ENCODE results near the gene LPP. TPM values are rescaled to one million over a fixed set of nuclear protein-coding genes. Genes with fewer than 3 reads are reported as not detected.

Gene LPP
- total RNA-seq, 1 experiment from 2014 or later: 20.4 TPM

DNA sequence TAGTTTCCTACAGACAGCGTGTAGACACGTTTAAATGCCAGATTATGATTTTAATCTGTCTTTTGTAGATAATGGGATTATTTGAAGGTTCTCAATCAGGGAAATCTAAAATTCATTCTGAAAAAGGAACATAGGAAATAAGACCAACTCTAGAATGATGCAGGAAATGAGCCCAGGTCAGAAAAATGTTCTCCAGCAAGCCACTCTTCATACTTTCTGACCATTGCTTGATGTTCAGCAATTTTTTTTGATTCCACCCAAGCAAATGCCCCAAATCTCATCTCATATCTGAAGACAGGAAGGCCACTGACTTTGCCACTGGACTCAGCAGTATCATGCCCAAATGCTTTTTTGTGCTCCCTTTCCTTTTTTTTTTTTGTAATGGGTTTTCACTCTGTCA, 373.4 kb downstream of the LPP start:
- ATAC-seq (no peak), DNase-seq (no peak)
- POLR2A ChIA-PET (ENCODE audit: unreplicated experiment): no interaction called here
- Histone ChIP-seq H3K27ac (ENCODE audit: low read length) (peak overlapping the region; percentile 62), H3K4me1 (ENCODE audit: insufficient read depth, low read length) (peaks cover 41% of the 10 kb centered on the region), H3K9me2 (replicated peaks; ENCODE audit: low read length) (no peaks in the 10 kb centered on the region), H3K9me3 (ENCODE audit: low read length) (no peaks in the 10 kb centered on the region), H3K27me3 (ENCODE audit: low read length) (no peaks in the 10 kb centered on the region), H3F3A (ENCODE audit: low read length, unreplicated experiment) (no peaks in the 10 kb centered on the region), H3K36me3 (ENCODE audit: low read depth, low read length) (peaks cover 4% of the 10 kb centered on the region; the same call in 1 of the 2 replicates), H3K9ac (ENCODE audit: low read length) (no peak overlapping the region), H3K79me2 (ENCODE audit: low read length) (no peaks in the 10 kb centered on the region), H2AFZ (ENCODE audit: low read length) (no peak overlapping the region), H3K4me2 (ENCODE audit: low read length) (no peak overlapping the region), H3K4me3 (ENCODE audit: low read length) (no peak overlapping the region), H4K20me1 (ENCODE audit: low read length) (no peaks in the 10 kb centered on the region)
- TF ChIP-seq, protein P1, sequence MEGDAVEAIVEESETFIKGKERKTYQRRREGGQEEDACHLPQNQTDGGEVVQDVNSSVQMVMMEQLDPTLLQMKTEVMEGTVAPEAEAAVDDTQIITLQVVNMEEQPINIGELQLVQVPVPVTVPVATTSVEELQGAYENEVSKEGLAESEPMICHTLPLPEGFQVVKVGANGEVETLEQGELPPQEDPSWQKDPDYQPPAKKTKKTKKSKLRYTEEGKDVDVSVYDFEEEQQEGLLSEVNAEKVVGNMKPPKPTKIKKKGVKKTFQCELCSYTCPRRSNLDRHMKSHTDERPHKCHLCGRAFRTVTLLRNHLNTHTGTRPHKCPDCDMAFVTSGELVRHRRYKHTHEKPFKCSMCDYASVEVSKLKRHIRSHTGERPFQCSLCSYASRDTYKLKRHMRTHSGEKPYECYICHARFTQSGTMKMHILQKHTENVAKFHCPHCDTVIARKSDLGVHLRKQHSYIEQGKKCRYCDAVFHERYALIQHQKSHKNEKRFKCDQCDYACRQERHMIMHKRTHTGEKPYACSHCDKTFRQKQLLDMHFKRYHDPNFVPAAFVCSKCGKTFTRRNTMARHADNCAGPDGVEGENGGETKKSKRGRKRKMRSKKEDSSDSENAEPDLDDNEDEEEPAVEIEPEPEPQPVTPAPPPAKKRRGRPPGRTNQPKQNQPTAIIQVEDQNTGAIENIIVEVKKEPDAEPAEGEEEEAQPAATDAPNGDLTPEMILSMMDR (conservative IDR thresholded peaks at IDR 0.05; ENCODE audit: low read depth, low read length): no peak
- TF ChIP-seq EZH2phosphoT487 (IDR thresholded peaks at IDR 0.05; ENCODE audit: borderline replicate concordance, low read length) (no peak), EZH2 (IDR thresholded peaks at IDR 0.05; ENCODE audit: low read length, unreplicated experiment) (no peak)
- intact Hi-C loops (cut with micrococcal nuclease): loop anchor here (5.0 kb wide), 4 partner anchors 160 to 785 kb away; no protein-coding TSS in a partner anchor
- CTCF ChIA-PET: no interaction called here
- no TSS peak for BruUV-seq (replicated peaks)

DNA sequence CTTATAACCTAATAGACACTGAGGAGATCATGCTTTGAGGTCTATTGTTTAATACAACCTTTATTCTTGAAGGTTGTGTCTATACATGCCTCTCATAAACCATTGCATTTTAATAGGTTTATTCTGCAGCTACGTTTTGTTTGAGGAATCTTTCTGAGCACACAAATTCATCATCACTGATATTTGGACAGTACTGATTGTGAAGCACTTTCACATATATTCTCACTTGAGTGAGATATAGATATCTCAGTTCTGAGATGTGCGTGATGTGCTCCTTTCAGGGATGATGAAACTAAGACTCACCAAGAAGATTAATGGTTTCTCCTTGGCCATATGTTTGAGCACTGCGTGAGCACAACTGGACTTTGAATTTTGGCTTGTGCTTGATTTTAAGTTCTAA, 374.4 kb downstream of the LPP start:
- POLR2A ChIA-PET (ENCODE audit: unreplicated experiment): interaction anchor here (0.7 kb wide), 1 partner anchor 275 kb away, joined by 4 read pairs; no protein-coding TSS in a partner anchor
- intact Hi-C loops (cut with micrococcal nuclease): loop anchor here (2.0 to 5.0 kb wide), 5 partner anchors 18 to 786 kb away; no protein-coding TSS in a partner anchor
- Histone ChIP-seq H3K4me2 (ENCODE audit: low read length) (peak overlapping the region; percentile 19), H3K4me1 (ENCODE audit: insufficient read depth, low read length) (peaks cover 45% of the 10 kb centered on the region), H3K9me2 (replicated peaks; ENCODE audit: low read length) (no peaks in the 10 kb centered on the region), H3K79me2 (ENCODE audit: low read length) (no peaks in the 10 kb centered on the region), H3K4me3 (ENCODE audit: low read length) (no peak overlapping the region), H3K27ac (ENCODE audit: low read length) (peak overlapping the region; percentile 73), H2AFZ (ENCODE audit: low read length) (no peak overlapping the region), H3K36me3 (ENCODE audit: low read depth, low read length) (peaks cover 4% of the 10 kb centered on the region; the same call in 1 of the 2 replicates), H3K27me3 (ENCODE audit: low read length) (no peaks in the 10 kb centered on the region), H3K9me3 (ENCODE audit: low read length) (no peaks in the 10 kb centered on the region), H3F3A (ENCODE audit: low read length, unreplicated experiment) (no peaks in the 10 kb centered on the region), H3K9ac (ENCODE audit: low read length) (peak overlapping the region; percentile 26; the same call in 1 of the 2 replicates), H4K20me1 (ENCODE audit: low read length) (no peaks in the 10 kb centered on the region)
- TF ChIP-seq EZH2phosphoT487 (IDR thresholded peaks at IDR 0.05; ENCODE audit: borderline replicate concordance, low read length) (no peak), EZH2 (IDR thresholded peaks at IDR 0.05; ENCODE audit: low read length, unreplicated experiment) (no peak)
- ATAC-seq (peak; percentile 83), DNase-seq (peak; percentile 68)
- CTCF ChIA-PET: no interaction called here
- BruUV-seq (replicated peaks): no TSS peak

DNA sequence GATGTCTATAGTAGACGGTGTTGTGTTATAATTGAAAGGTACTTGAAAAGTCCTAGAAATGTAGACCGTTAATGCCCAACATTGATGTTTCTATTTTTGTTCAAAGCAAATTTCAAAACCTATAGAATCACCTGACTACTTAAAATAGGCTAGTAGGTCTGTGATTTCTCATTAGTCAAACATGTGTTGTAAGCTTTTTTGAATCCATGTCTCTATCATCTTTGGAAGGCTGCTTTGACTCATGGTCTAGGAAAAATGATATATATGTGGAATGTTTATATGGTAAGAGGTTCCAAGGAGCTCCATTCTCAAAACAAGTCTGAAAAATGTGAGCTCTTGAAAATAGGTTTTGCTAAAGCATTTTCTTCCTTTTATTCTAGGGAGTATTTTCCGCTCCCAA, 375.3 kb downstream of the LPP start:
- H3K4me1 ChIP-seq (ENCODE audit: insufficient read depth, low read length): peaks cover 53% of the 10 kb centered on the region
- no peaks in the 10 kb centered on the region for H3F3A ChIP-seq (ENCODE audit: low read length, unreplicated experiment)
- H3K4me3 ChIP-seq (ENCODE audit: low read length): no peak overlapping the region
- peaks cover 4% of the 10 kb centered on the region; the same call in 1 of the 2 replicates for H3K36me3 ChIP-seq (ENCODE audit: low read depth, low read length)
- no TSS peak for BruUV-seq (replicated peaks)
- H3K9me2 ChIP-seq (replicated peaks; ENCODE audit: low read length): no peaks in the 10 kb centered on the region
- H3K4me2 ChIP-seq (ENCODE audit: low read length): peak overlapping the region; percentile 19
- no peak overlapping the region for H2AFZ ChIP-seq (ENCODE audit: low read length)
- ATAC-seq (no peak), DNase-seq (peak; percentile 19)
- no peaks in the 10 kb centered on the region for H3K9me3 ChIP-seq (ENCODE audit: low read length)
- peak overlapping the region; percentile 26; the same call in 1 of the 2 replicates for H3K9ac ChIP-seq (ENCODE audit: low read length)
- ChIA-PET CTCF (no interaction called here), POLR2A (ENCODE audit: unreplicated experiment) (interaction anchor here (0.7 kb wide), 1 partner anchor 786 kb away, joined by 3 read pairs; no protein-coding TSS in a partner anchor)
- H3K79me2 ChIP-seq (ENCODE audit: low read length): no peaks in the 10 kb centered on the region
- intact Hi-C loops (cut with micrococcal nuclease): loop anchor here (2.0 to 5.0 kb wide), 5 partner anchors 18 to 787 kb away; no protein-coding TSS in a partner anchor
- no peaks in the 10 kb centered on the region for H4K20me1 ChIP-seq (ENCODE audit: low read length)
- peak overlapping the region; percentile 73 for H3K27ac ChIP-seq (ENCODE audit: low read length)
- TF ChIP-seq EZH2phosphoT487 (IDR thresholded peaks at IDR 0.05; ENCODE audit: borderline replicate concordance, low read length): no peak
- TF ChIP-seq, protein P1 (conservative IDR thresholded peaks at IDR 0.05; ENCODE audit: low read depth, low read length): no peak
- no peak for TF ChIP-seq EZH2 (IDR thresholded peaks at IDR 0.05; ENCODE audit: low read length, unreplicated experiment)
- H3K27me3 ChIP-seq (ENCODE audit: low read length): no peaks in the 10 kb centered on the region

Data from PC-3 (cell line).